ENCODE data around the gene MYRF.

Gene MYRF

GRCh38 chr11:61803889-61804647 lies 51.6 kb downstream of the MYRF start:
- H3K27me3 ChIP-seq (ENCODE audit: control insufficient read depth, low read length), result no peaks in the 10 kb centered on the region
- no peaks in the 10 kb centered on the region; the same call in 1 of the 2 replicates for H4K20me1 ChIP-seq (ENCODE audit: control insufficient read depth, insufficient read depth, low read depth, low read length)
- H3K79me2 ChIP-seq (ENCODE audit: control insufficient read depth, low read length), result peaks cover 39% of the 10 kb centered on the region
- H3K27ac ChIP-seq (ENCODE audit: low read depth, low read length), result no peak overlapping the region
- no peaks in the 10 kb centered on the region for H3K4me1 ChIP-seq (ENCODE audit: control insufficient read depth, low read length)
- H3K9me3 ChIP-seq (ENCODE audit: control insufficient read depth, insufficient read depth, low read length), result no peaks in the 10 kb centered on the region
- no peaks in the 10 kb centered on the region for H3K9me2 ChIP-seq (replicated peaks; ENCODE audit: control insufficient read depth, low read length)
- peaks cover 96% of the 10 kb centered on the region for H3K36me3 ChIP-seq (ENCODE audit: control insufficient read depth, low read length)
- H3F3A ChIP-seq (ENCODE audit: control insufficient read depth, insufficient read depth), result peaks cover 10% of the 10 kb centered on the region
- TF ChIP-seq EZH2phosphoT487 (IDR thresholded peaks at IDR 0.05; ENCODE audit: borderline replicate concordance, low read length) (no peak), CTCF (IDR thresholded peaks at IDR 0.05; ENCODE audit: low read depth, low read length, poor library complexity, severe bottlenecking) (no peak)
- no peak overlapping the region for H3K4me3 ChIP-seq (ENCODE audit: low read length)
- no peak overlapping the region for H3K4me2 ChIP-seq (ENCODE audit: low read length)

- TF ChIP-seq EZH2phosphoT487 (IDR thresholded peaks at IDR 0.05; ENCODE audit: borderline replicate concordance, low read length), result no peak
- TF ChIP-seq CTCF (IDR thresholded peaks at IDR 0.05; ENCODE audit: low read depth, low read length, poor library complexity, severe bottlenecking), result no peak
- Histone ChIP-seq H3K4me2 (ENCODE audit: low read length) (no peak overlapping the region), H3K27ac (ENCODE audit: low read depth, low read length) (no peak overlapping the region), H3K4me1 (ENCODE audit: control insufficient read depth, low read length) (no peaks in the 10 kb centered on the region), H3K9me3 (ENCODE audit: control insufficient read depth, insufficient read depth, low read length) (no peaks in the 10 kb centered on the region), H3F3A (ENCODE audit: control insufficient read depth, insufficient read depth) (peaks cover 10% of the 10 kb centered on the region), H3K27me3 (ENCODE audit: control insufficient read depth, low read length) (no peaks in the 10 kb centered on the region), H4K20me1 (ENCODE audit: control insufficient read depth, insufficient read depth, low read depth, low read length) (no peaks in the 10 kb centered on the region; the same call in 1 of the 2 replicates), H3K79me2 (ENCODE audit: control insufficient read depth, low read length) (peaks cover 29% of the 10 kb centered on the region), H3K4me3 (ENCODE audit: low read length) (no peak overlapping the region), H3K36me3 (ENCODE audit: control insufficient read depth, low read length) (peaks cover 96% of the 10 kb centered on the region), H3K9me2 (replicated peaks; ENCODE audit: control insufficient read depth, low read length) (no peaks in the 10 kb centered on the region)
Measured at GRCh38 chr11:61805146-61805545, 52.7 kb downstream of the MYRF start.

GRCh38 chr11:61806785-61807184 lies 54.3 kb downstream of the MYRF start:
- no peak overlapping the region for H3K4me3 ChIP-seq (ENCODE audit: low read length)
- H4K20me1 ChIP-seq (ENCODE audit: control insufficient read depth, insufficient read depth, low read depth, low read length), result no peaks in the 10 kb centered on the region; the same call in 1 of the 2 replicates
- H3K36me3 ChIP-seq (ENCODE audit: control insufficient read depth, low read length), result peaks cover 96% of the 10 kb centered on the region
- H3K79me2 ChIP-seq (ENCODE audit: control insufficient read depth, low read length), result peaks cover 16% of the 10 kb centered on the region
- TF ChIP-seq EZH2phosphoT487 (IDR thresholded peaks at IDR 0.05; ENCODE audit: borderline replicate concordance, low read length), result no peak
- no peak for TF ChIP-seq CTCF (IDR thresholded peaks at IDR 0.05; ENCODE audit: low read depth, low read length, poor library complexity, severe bottlenecking)
- no peaks in the 10 kb centered on the region for H3K27me3 ChIP-seq (ENCODE audit: control insufficient read depth, low read length)
- H3F3A ChIP-seq (ENCODE audit: control insufficient read depth, insufficient read depth), result no peaks in the 10 kb centered on the region
- no peaks in the 10 kb centered on the region for H3K9me2 ChIP-seq (replicated peaks; ENCODE audit: control insufficient read depth, low read length)
- H3K9me3 ChIP-seq (ENCODE audit: control insufficient read depth, insufficient read depth, low read length), result no peaks in the 10 kb centered on the region
- H3K27ac ChIP-seq (ENCODE audit: low read depth, low read length), result no peak overlapping the region
- no peak overlapping the region for H3K4me2 ChIP-seq (ENCODE audit: low read length)
- no peaks in the 10 kb centered on the region for H3K4me1 ChIP-seq (ENCODE audit: control insufficient read depth, low read length)
